ENCODE results near the gene AMFR. TPM values are rescaled to one million over a fixed set of nuclear protein-coding genes. Genes with fewer than 3 reads are reported as not detected.

AMFR gene
- total RNA-seq, 1 experiment from 2014 or later = 31.7 TPM

- no peak for ATAC-seq
- no peak for DNase-seq (ENCODE audit: low spot score)
- Mint-ChIP-seq H3K4me1 (peaks cover 13% of the 10 kb centered on the region), H3K9me3 (no peaks in the 10 kb centered on the region), H3K36me3 (peaks cover 9% of the 10 kb centered on the region; the same call in 1 of the 2 replicates), H3K4me3 (no peak overlapping the region), H3K27me3 (ENCODE audit: low read depth) (no peaks in the 10 kb centered on the region), H3K27ac (no peak overlapping the region)
- TF ChIP-seq IRF1 (CRISPR knock-in tag; IDR thresholded peaks at IDR 0.05) (no peak), JUN (CRISPR knock-in tag; IDR thresholded peaks at IDR 0.05) (no peak), ZNF416 (CRISPR knock-in tag; IDR thresholded peaks at IDR 0.05) (no peak), ZNF317 (CRISPR knock-in tag; IDR thresholded peaks at IDR 0.05; ENCODE audit: borderline replicate concordance, low read depth) (no peak), SOX15 (CRISPR knock-in tag; IDR thresholded peaks at IDR 0.05) (no peak), FOXP1 (CRISPR knock-in tag; IDR thresholded peaks at IDR 0.05; ENCODE audit: borderline replicate concordance) (no peak), ZNF281 (CRISPR knock-in tag; IDR thresholded peaks at IDR 0.05) (no peak), ATF1 (CRISPR knock-in tag; IDR thresholded peaks at IDR 0.05) (no peak), RORB (CRISPR knock-in tag; IDR thresholded peaks at IDR 0.05) (no peak), TP53 (CRISPR knock-in tag; IDR thresholded peaks at IDR 0.05) (no peak)
- TF ChIP-seq, protein P1, sequence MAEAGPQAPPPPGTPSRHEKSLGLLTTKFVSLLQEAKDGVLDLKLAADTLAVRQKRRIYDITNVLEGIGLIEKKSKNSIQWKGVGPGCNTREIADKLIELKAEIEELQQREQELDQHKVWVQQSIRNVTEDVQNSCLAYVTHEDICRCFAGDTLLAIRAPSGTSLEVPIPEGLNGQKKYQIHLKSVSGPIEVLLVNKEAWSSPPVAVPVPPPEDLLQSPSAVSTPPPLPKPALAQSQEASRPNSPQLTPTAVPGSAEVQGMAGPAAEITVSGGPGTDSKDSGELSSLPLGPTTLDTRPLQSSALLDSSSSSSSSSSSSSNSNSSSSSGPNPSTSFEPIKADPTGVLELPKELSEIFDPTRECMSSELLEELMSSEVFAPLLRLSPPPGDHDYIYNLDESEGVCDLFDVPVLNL (CRISPR knock-in tag; IDR thresholded peaks at IDR 0.05; ENCODE audit: borderline replicate concordance, low read depth) = no peak
- POLR2A ChIA-PET = no interaction called here
- CTCF ChIA-PET = no interaction called here
Measured at GRCh38 chr16:56362706-56363105, 62.6 kb downstream of the AMFR start.

GRCh38 chr16:56362057-56362655, 63.2 kb downstream of the AMFR start:
- ATAC-seq (no peak), DNase-seq (ENCODE audit: low spot score) (no peak)
- Mint-ChIP-seq H3K4me3 (no peak overlapping the region), H3K27me3 (ENCODE audit: low read depth) (no peaks in the 10 kb centered on the region), H3K27ac (no peak overlapping the region), H3K36me3 (peaks cover 6% of the 10 kb centered on the region; the same call in 1 of the 2 replicates), H3K4me1 (peaks cover 18% of the 10 kb centered on the region), H3K9me3 (no peaks in the 10 kb centered on the region)
- CTCF ChIA-PET = interaction anchor here (0.6 kb wide), 1 partner anchor 51 kb away, joined by 3 read pairs; no protein-coding TSS in a partner anchor
- POLR2A ChIA-PET = no interaction called here
- TF ChIP-seq ATF1 (CRISPR knock-in tag; IDR thresholded peaks at IDR 0.05) (no peak), CBFB (CRISPR knock-in tag; IDR thresholded peaks at IDR 0.05; ENCODE audit: low read depth) (no peak), ZNF416 (CRISPR knock-in tag; IDR thresholded peaks at IDR 0.05) (no peak), ZNF423 (CRISPR knock-in tag; IDR thresholded peaks at IDR 0.05) (no peak), GRHL2 (CRISPR knock-in tag; IDR thresholded peaks at IDR 0.05; ENCODE audit: insufficient replicate concordance, severe bottlenecking) (no peak), ZNF263 (CRISPR knock-in tag; IDR thresholded peaks at IDR 0.05; ENCODE audit: low read depth) (no peak), ZNF138 (CRISPR knock-in tag; conservative IDR thresholded peaks at IDR 0.05) (no peak), MYBL2 (CRISPR knock-in tag; IDR thresholded peaks at IDR 0.05) (no peak), RORB (CRISPR knock-in tag; IDR thresholded peaks at IDR 0.05) (no peak), TCF7 (CRISPR knock-in tag; IDR thresholded peaks at IDR 0.05; ENCODE audit: low read depth) (no peak), CREM (CRISPR knock-in tag; IDR thresholded peaks at IDR 0.05) (no peak)
- TF ChIP-seq, protein P2, sequence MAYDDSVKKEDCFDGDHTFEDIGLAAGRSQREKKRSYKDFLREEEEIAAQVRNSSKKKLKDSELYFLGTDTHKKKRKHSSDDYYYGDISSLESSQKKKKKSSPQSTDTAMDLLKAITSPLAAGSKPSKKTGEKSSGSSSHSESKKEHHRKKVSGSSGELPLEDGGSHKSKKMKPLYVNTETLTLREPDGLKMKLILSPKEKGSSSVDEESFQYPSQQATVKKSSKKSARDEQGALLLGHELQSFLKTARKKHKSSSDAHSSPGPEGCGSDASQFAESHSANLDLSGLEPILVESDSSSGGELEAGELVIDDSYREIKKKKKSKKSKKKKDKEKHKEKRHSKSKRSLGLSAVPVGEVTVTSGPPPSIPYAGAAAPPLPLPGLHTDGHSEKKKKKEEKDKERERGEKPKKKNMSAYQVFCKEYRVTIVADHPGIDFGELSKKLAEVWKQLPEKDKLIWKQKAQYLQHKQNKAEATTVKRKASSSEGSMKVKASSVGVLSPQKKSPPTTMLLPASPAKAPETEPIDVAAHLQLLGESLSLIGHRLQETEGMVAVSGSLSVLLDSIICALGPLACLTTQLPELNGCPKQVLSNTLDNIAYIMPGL (CRISPR knock-in tag; IDR thresholded peaks at IDR 0.05) = no peak
- TF ChIP-seq, protein P3, sequence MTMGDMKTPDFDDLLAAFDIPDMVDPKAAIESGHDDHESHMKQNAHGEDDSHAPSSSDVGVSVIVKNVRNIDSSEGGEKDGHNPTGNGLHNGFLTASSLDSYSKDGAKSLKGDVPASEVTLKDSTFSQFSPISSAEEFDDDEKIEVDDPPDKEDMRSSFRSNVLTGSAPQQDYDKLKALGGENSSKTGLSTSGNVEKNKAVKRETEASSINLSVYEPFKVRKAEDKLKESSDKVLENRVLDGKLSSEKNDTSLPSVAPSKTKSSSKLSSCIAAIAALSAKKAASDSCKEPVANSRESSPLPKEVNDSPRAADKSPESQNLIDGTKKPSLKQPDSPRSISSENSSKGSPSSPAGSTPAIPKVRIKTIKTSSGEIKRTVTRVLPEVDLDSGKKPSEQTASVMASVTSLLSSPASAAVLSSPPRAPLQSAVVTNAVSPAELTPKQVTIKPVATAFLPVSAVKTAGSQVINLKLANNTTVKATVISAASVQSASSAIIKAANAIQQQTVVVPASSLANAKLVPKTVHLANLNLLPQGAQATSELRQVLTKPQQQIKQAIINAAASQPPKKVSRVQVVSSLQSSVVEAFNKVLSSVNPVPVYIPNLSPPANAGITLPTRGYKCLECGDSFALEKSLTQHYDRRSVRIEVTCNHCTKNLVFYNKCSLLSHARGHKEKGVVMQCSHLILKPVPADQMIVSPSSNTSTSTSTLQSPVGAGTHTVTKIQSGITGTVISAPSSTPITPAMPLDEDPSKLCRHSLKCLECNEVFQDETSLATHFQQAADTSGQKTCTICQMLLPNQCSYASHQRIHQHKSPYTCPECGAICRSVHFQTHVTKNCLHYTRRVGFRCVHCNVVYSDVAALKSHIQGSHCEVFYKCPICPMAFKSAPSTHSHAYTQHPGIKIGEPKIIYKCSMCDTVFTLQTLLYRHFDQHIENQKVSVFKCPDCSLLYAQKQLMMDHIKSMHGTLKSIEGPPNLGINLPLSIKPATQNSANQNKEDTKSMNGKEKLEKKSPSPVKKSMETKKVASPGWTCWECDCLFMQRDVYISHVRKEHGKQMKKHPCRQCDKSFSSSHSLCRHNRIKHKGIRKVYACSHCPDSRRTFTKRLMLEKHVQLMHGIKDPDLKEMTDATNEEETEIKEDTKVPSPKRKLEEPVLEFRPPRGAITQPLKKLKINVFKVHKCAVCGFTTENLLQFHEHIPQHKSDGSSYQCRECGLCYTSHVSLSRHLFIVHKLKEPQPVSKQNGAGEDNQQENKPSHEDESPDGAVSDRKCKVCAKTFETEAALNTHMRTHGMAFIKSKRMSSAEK (CRISPR knock-in tag; IDR thresholded peaks at IDR 0.05; ENCODE audit: borderline replicate concordance) = no peak

All from WTC11 (cell line).